Measurements from ENCODE around the gene RNF144A.

GRCh38 chr2:6939071-6939470, 21.9 kb downstream of the RNF144A start:
- TF ChIP-seq, protein P1, sequence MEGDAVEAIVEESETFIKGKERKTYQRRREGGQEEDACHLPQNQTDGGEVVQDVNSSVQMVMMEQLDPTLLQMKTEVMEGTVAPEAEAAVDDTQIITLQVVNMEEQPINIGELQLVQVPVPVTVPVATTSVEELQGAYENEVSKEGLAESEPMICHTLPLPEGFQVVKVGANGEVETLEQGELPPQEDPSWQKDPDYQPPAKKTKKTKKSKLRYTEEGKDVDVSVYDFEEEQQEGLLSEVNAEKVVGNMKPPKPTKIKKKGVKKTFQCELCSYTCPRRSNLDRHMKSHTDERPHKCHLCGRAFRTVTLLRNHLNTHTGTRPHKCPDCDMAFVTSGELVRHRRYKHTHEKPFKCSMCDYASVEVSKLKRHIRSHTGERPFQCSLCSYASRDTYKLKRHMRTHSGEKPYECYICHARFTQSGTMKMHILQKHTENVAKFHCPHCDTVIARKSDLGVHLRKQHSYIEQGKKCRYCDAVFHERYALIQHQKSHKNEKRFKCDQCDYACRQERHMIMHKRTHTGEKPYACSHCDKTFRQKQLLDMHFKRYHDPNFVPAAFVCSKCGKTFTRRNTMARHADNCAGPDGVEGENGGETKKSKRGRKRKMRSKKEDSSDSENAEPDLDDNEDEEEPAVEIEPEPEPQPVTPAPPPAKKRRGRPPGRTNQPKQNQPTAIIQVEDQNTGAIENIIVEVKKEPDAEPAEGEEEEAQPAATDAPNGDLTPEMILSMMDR (IDR thresholded peaks at IDR 0.05) = no peak
- no peak for TF ChIP-seq POLR2AphosphoS5 (IDR thresholded peaks at IDR 0.05)
